D721Med (cell line): ENCODE results near the gene PTPN11.
"Not testable (repeated sequence)": the region's sequence is repeated elsewhere in the genome, so short reads cannot be mapped to it uniquely, and the experiment has no call there.

ENCODE experiments used
- DNase-seq: peaks from one replicate; pipeline ENCODE4 v3.0.0; 2011; ENCODE audit warnings: low spot score; ENCODE audit not compliant: insufficient read length
- FAIRE-seq: peaks from 2 replicates; lab custom pipeline; 2011; peaks lifted over from hg19 to GRCh38; lab: Jason Lieb, UNC
- CTCF ChIP-seq: IDR thresholded peaks from 2 replicates; pipeline ENCODE4 v1.5.1; 2012; ENCODE audit warnings: mild to moderate bottlenecking, control low read depth; ENCODE audit not compliant: insufficient read depth; ENCODE audit errors: missing control alignments

The PTPN11 gene

GRCh38 chr12:112413855-112414625 lies 4.7 kb upstream of the PTPN11 start:
- TF ChIP-seq CTCF = no peak
- DNase-seq (no peak), FAIRE-seq (no peak)

DNA sequence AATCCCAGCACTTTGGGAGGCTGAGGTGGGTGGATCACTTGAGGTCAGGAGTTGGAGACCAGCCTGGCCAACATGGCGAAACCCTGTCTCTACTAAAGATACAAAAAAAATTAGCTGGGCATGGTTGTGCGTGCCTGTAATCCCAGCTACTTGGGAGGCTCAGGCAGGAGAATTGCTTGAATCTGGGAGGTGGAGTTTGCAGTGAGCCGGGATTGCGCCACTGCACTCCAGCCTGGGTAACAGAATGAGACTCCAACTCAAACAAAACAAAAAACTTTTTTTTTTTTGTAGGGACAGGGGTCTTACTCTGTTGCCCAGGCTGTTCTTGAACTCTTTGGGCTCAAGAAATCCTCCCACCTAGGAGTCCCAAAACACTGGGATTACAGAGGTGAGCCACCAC lies 3.3 kb upstream of the PTPN11 start:
- not testable (repeated sequence) for FAIRE-seq, DNase-seq

DNA sequence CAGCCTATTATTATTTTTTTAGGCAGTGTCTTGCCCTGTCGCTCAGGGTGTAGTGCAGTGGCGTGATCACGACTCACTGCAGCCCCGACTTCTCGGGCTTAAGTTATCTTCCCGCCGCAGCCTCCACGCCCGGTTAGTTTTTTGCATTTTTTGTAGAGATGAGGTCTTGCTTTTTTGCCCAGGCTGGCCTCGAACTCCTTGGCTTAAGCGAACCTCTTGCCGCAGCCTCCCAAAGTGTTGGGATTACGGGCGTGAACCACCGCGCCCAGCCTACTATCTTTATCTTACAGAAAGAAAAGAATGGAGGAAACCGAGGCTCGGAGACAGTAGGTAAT lies 507 bp upstream of the PTPN11 start:
- DNase-seq (no peak), FAIRE-seq (no peak)
- TF ChIP-seq CTCF = no peak

DNA sequence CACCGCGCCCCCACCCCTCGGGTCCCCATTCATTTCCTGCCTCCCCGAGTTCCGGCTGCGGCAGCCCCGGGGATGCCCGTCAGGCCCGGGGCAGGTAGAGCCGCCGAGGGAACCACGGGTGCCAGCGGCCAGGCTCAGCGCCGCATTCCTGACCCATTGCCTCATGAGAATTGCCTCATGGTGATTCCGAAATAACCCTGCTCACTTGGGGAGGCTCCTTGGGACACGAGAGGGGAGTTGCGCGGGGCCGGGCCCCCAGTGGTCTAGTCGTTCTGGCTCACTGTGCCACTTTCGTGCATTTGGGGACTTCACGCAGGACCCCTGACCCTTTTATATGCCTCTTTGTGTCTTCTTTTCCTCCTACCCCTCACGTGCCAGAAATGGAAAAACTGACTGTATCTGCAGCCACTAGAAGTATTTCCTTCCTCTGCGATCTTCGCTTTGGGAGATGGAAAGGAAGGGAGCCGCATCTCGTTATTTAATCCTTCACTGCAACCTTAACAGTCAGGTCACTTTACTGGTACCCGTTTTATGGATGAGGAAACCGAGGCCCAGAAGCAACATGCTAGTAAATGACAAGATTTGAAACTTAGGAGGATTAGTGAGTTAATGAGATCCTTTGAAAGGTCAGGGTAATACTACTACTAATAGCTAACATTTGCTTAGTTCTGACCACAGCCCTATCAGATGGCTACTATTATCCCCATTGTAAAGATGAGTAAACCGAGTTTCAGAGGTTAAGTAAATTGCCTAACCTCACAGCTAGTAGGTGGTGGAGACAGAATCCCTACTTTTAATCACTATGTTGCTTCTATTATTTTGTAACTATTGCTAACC lies 768 bp downstream of the PTPN11 start:
- FAIRE-seq = no peak
- no peak for TF ChIP-seq CTCF
- no peak for DNase-seq

GRCh38 chr12:112420740-112421139 lies 2.0 kb downstream of the PTPN11 start:
- no peak for TF ChIP-seq CTCF
- FAIRE-seq (no peak), DNase-seq (no peak)

GRCh38 chr12:112421363-112421762 lies 2.6 kb downstream of the PTPN11 start:
- DNase-seq (no peak), FAIRE-seq (no peak)
- no peak for TF ChIP-seq CTCF

- FAIRE-seq (no peak), DNase-seq (no peak)
- TF ChIP-seq CTCF = no peak
Observed at GRCh38 chr12:112422531-112422930, 3.8 kb downstream of the PTPN11 start.
